Neural cell (in vitro differentiated cells): ENCODE results near the gene MYO9B. TPM values are rescaled to one million over a fixed set of nuclear protein-coding genes. Genes with fewer than 3 reads are reported as not detected.

Experiments used
- H2AFZ ChIP-seq: fragments of 200-600, 300-800 bp; sonication (generic), shearing (Covaris generic); 2 replicates; pipeline ENCODE4 v1.6.0; 2014; ENCODE audit warnings: low read depth, mild to moderate bottlenecking, antibody characterized with exemption, low read length, moderate library complexity
- H3F3A ChIP-seq: fragments of 200-600 bp; shearing (Covaris generic); 2 replicates; pipeline ENCODE4 v1.6.1; 2016; ENCODE audit warnings: mild to moderate bottlenecking, moderate library complexity, mixed read lengths, antibody characterized with exemption, low read length; ENCODE audit not compliant: insufficient read depth, poor library complexity, severe bottlenecking
- H3K27ac ChIP-seq: fragments of 200-600, 300-800 bp; sonication (generic), shearing (Covaris generic); 2 replicates; pipeline ENCODE4 v1.5.1; 2014; ENCODE audit warnings: mild to moderate bottlenecking, low read length, moderate library complexity
- H3K27me3 ChIP-seq: fragments of 300-800, 200-600 bp; sonication (generic), shearing (Covaris generic); 2 replicates; pipeline ENCODE4 v1.6.0; 2014; ENCODE audit warnings: mild to moderate bottlenecking, low read depth, low read length, moderate library complexity; ENCODE audit not compliant: insufficient read depth
- H3K36me3 ChIP-seq: fragments of 300-800, 200-600 bp; sonication (generic), shearing (Covaris generic); 2 replicates; pipeline ENCODE4 v1.5.1; 2014; ENCODE audit warnings: mild to moderate bottlenecking, antibody characterized with exemption, low read length, moderate library complexity; ENCODE audit not compliant: insufficient read depth
- H3K4me2 ChIP-seq: fragments of 300-800, 200-600 bp; sonication (generic), shearing (Covaris generic); 2 replicates; pipeline ENCODE4 v1.6.0; 2014; ENCODE audit warnings: mild to moderate bottlenecking, low read length
- H3K4me3 ChIP-seq: fragments of 300-800, 200-600 bp; sonication (generic), shearing (Covaris generic); 2 replicates; pipeline ENCODE4 v1.5.1; 2014; ENCODE audit warnings: mild to moderate bottlenecking, low read length, moderate library complexity
- H3K79me2 ChIP-seq: fragments of 200-600 bp; shearing (Covaris generic); replicated peaks from 2 replicates; pipeline ENCODE4 v1.6.0; 2014; ENCODE audit warnings: mild to moderate bottlenecking, low read length, moderate library complexity; ENCODE audit not compliant: insufficient read depth
- H3K9ac ChIP-seq: fragments of 300-800, 200-600 bp; sonication (generic), shearing (Covaris generic); 2 replicates; pipeline ENCODE4 v1.6.1; 2016; ENCODE audit warnings: mild to moderate bottlenecking, low read length, mixed read lengths
- H3K9me2 ChIP-seq: fragments of 200-600 bp; shearing (Covaris generic); 2 replicates; pipeline ENCODE4 v1.6.1; 2016; ENCODE audit warnings: mild to moderate bottlenecking, low read length, mixed read lengths; ENCODE audit not compliant: insufficient read depth
- H3K9me3 ChIP-seq: fragments of 200-600, 300-800 bp; sonication (generic), shearing (Covaris generic); 2 replicates; pipeline ENCODE4 v1.6.1; 2016; ENCODE audit warnings: mild to moderate bottlenecking, mixed run types, low read length, moderate library complexity, mixed read lengths
- H4K20me1 ChIP-seq: fragments of 200-600 bp; shearing (Covaris generic); 2 replicates; pipeline ENCODE4 v1.6.1; 2016; ENCODE audit warnings: mild to moderate bottlenecking, mixed run types; ENCODE audit not compliant: insufficient read depth
- EP300 ChIP-seq: fragments of 450-650 bp; conservative IDR thresholded peaks from 2 replicates; pipeline ENCODE4 v1.6.1; 2014; ENCODE audit warnings: antibody characterized with exemption, mild to moderate bottlenecking, moderate library complexity; ENCODE audit not compliant: poor library complexity, severe bottlenecking
- EZH2 ChIP-seq: fragments of 200-600, 300-800 bp; shearing (Covaris generic), sonication (generic); IDR thresholded peaks from 2 replicates; pipeline ENCODE4 v1.6.1; 2014; ENCODE audit warnings: antibody characterized with exemption, low read length, borderline replicate concordance, mild to moderate bottlenecking; ENCODE audit not compliant: insufficient read depth, poor library complexity, severe bottlenecking
- MXI1 ChIP-seq: fragments of 450-650 bp; conservative IDR thresholded peaks from 2 replicates; pipeline ENCODE4 v1.6.1; 2014; ENCODE audit warnings: antibody characterized with exemption, mild to moderate bottlenecking; ENCODE audit not compliant: poor library complexity, severe bottlenecking
- POLR2AphosphoS5 ChIP-seq: IDR thresholded peaks from 2 replicates; pipeline ENCODE4 v1.6.1; 2012
- RAD21 ChIP-seq: fragments of 450-650 bp; conservative IDR thresholded peaks from 2 replicates; pipeline ENCODE4 v1.6.1; 2014; ENCODE audit warnings: antibody characterized with exemption, mild to moderate bottlenecking, moderate library complexity
- SMC3 ChIP-seq: fragments of 450-650 bp; conservative IDR thresholded peaks from 2 replicates; pipeline ENCODE4 v1.6.1; 2014; ENCODE audit warnings: antibody characterized with exemption, mild to moderate bottlenecking, moderate library complexity; ENCODE audit not compliant: poor library complexity
- TAF1 ChIP-seq: IDR thresholded peaks from 2 replicates; pipeline ENCODE4 v1.6.1; 2012; ENCODE audit warnings: low read depth
- polyA plus RNA-seq: library from polyadenylated mRNA; depleted of rRNA; stranded (reverse); fragments of >200 nt; gene quantifications from 2 replicates; pipeline ENCODE4 v1.2.3, GENCODE V29; 2014
- TF ChIP-seq, protein P1 (sequence below): fragments of 450-650 bp; IDR thresholded peaks from 2 replicates; pipeline ENCODE4 v1.5.1; 2014; ENCODE audit warnings: antibody characterized with exemption, mild to moderate bottlenecking, moderate library complexity; ENCODE audit not compliant: poor library complexity, severe bottlenecking
- TF ChIP-seq, protein P2 (sequence below): IDR thresholded peaks from 2 replicates; pipeline ENCODE4 v1.6.1; 2012; ENCODE audit warnings: borderline replicate concordance

MYO9B gene
- polyA plus RNA-seq, 1 donor from 2014 or later: 27.2 TPM

DNA sequence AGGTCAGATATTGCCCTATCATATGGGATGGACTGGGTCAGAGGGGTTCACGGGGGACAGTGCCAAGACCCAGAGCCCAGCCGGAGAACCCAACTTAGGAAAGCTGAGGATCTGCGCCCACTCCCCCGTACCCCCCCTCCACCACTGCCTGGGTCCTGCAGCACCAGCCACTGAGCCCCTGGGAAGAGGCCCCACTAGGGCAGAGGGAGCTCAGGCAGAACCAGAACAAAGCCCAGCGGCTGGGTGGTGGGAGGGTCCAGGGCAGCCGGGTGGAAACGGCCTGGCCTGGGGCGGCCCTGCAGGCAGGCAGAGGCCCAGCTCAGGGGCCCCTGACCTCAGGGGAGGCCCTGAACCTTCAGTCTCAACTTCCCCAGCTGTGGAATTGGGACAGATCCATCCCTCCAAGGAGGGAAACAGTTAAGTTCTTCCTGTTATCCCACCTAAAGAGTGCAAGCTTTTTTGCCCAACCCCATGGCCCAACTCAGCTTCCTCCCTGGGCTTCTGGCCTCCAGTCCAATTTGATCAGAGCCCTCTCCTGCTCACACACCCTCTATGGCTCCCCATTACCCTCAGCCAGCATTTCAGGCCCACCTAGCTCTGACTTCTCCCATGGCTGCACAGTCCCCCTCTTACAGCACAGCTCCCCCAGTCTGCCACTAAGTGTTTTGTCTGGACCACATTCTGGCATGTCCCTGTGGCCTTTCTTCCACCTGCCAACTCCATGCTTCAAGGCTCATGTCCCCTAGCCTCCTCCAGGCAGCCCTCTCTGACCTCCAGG, 167.0 kb downstream of the MYO9B start:
- H4K20me1 ChIP-seq: no peaks in the 10 kb centered on the region
- H3K4me2 ChIP-seq: no peak overlapping the region
- H3K79me2 ChIP-seq: peaks cover 13% of the 10 kb centered on the region
- no peaks in the 10 kb centered on the region for H3K9me2 ChIP-seq
- H3F3A ChIP-seq: no peaks in the 10 kb centered on the region
- TF ChIP-seq, protein P1, sequence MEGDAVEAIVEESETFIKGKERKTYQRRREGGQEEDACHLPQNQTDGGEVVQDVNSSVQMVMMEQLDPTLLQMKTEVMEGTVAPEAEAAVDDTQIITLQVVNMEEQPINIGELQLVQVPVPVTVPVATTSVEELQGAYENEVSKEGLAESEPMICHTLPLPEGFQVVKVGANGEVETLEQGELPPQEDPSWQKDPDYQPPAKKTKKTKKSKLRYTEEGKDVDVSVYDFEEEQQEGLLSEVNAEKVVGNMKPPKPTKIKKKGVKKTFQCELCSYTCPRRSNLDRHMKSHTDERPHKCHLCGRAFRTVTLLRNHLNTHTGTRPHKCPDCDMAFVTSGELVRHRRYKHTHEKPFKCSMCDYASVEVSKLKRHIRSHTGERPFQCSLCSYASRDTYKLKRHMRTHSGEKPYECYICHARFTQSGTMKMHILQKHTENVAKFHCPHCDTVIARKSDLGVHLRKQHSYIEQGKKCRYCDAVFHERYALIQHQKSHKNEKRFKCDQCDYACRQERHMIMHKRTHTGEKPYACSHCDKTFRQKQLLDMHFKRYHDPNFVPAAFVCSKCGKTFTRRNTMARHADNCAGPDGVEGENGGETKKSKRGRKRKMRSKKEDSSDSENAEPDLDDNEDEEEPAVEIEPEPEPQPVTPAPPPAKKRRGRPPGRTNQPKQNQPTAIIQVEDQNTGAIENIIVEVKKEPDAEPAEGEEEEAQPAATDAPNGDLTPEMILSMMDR: no peak
- TF ChIP-seq RAD21 (no peak), POLR2AphosphoS5 (no peak)
- H3K36me3 ChIP-seq: no peaks in the 10 kb centered on the region
- no peak overlapping the region for H3K4me3 ChIP-seq
- H3K27me3 ChIP-seq: no peaks in the 10 kb centered on the region
- H2AFZ ChIP-seq: no peak overlapping the region
- H3K27ac ChIP-seq: no peak overlapping the region
- H3K9ac ChIP-seq: no peak overlapping the region
- H3K9me3 ChIP-seq: no peaks in the 10 kb centered on the region

DNA sequence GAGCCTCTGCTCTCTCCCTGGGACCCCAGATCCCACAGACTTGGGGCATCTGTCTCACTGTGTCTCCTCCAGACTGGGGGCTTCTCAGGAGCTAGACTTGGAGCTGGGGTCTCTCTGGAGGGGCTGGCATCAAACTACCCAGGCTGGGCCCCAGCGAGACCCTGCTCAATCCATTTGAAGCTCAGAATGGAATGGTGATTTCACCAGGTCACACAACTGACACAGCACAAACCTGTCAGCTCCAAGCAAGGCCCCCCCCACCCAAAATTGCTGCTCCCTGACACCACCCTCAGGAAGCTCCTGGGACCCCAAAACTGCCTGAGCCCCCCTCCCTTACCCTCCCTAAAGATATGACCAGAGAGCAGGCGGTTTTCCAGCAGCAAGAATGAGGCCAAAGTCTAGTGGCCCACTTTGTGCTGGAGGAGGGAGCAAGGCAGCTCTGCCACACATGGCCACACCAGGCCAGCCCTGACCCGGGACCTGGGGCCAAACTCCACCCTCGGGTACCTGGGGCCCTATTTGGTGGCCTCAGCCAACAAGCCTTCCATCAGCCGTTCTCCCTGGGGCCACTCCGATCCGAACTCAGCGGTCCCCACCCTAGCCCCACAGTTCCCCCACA, 167.7 kb downstream of the MYO9B start:
- no peak overlapping the region for H2AFZ ChIP-seq
- H4K20me1 ChIP-seq: no peaks in the 10 kb centered on the region
- peak overlapping the region; percentile 59 for H3K4me2 ChIP-seq
- no peak overlapping the region for H3K27ac ChIP-seq
- H3K9me3 ChIP-seq: no peaks in the 10 kb centered on the region
- peak overlapping the region; percentile 70 for H3K4me3 ChIP-seq
- TF ChIP-seq RAD21 (no peak), TAF1 (no peak), POLR2AphosphoS5 (no peak), EP300 (no peak), MXI1 (no peak), EZH2 (no peak), SMC3 (no peak)
- TF ChIP-seq, protein P1: no peak
- TF ChIP-seq, protein P2, sequence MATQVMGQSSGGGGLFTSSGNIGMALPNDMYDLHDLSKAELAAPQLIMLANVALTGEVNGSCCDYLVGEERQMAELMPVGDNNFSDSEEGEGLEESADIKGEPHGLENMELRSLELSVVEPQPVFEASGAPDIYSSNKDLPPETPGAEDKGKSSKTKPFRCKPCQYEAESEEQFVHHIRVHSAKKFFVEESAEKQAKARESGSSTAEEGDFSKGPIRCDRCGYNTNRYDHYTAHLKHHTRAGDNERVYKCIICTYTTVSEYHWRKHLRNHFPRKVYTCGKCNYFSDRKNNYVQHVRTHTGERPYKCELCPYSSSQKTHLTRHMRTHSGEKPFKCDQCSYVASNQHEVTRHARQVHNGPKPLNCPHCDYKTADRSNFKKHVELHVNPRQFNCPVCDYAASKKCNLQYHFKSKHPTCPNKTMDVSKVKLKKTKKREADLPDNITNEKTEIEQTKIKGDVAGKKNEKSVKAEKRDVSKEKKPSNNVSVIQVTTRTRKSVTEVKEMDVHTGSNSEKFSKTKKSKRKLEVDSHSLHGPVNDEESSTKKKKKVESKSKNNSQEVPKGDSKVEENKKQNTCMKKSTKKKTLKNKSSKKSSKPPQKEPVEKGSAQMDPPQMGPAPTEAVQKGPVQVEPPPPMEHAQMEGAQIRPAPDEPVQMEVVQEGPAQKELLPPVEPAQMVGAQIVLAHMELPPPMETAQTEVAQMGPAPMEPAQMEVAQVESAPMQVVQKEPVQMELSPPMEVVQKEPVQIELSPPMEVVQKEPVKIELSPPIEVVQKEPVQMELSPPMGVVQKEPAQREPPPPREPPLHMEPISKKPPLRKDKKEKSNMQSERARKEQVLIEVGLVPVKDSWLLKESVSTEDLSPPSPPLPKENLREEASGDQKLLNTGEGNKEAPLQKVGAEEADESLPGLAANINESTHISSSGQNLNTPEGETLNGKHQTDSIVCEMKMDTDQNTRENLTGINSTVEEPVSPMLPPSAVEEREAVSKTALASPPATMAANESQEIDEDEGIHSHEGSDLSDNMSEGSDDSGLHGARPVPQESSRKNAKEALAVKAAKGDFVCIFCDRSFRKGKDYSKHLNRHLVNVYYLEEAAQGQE: no peak
- H3K9ac ChIP-seq: peak overlapping the region; percentile 57
- peaks cover 13% of the 10 kb centered on the region for H3K79me2 ChIP-seq
- H3K9me2 ChIP-seq: no peaks in the 10 kb centered on the region
- no peaks in the 10 kb centered on the region for H3K36me3 ChIP-seq
- H3F3A ChIP-seq: no peaks in the 10 kb centered on the region
- H3K27me3 ChIP-seq: no peaks in the 10 kb centered on the region
